ENCODE results near the gene ZMIZ1. TPM values are rescaled to one million over a fixed set of nuclear protein-coding genes. Genes with fewer than 3 reads are reported as not detected.

Gene ZMIZ1
- total and polyA plus RNA-seq, 2 experiments from 2014 or later: 9.2 to 30.9 TPM

DNA sequence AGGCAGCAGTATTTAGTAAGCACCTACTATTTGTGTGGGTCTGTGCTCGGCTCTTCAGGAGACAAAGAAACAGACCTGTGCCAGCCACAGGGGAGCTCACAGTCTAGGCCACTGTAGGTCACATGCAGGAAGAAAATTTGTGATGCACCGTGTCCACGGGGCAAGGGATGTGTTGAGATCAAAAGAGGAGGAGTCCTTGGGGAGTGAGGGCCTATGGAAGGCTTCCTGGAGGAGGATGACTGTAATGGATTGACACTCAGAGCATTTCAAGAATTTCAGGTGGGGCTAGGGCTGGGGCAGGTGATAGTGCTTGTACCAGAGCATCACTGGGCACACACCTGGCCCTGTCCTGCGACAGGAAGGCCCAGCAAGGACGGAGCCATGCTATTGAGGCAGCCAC lies 102.7 kb downstream of the ZMIZ1 start (continued):
- TF ChIP-seq, protein P1, sequence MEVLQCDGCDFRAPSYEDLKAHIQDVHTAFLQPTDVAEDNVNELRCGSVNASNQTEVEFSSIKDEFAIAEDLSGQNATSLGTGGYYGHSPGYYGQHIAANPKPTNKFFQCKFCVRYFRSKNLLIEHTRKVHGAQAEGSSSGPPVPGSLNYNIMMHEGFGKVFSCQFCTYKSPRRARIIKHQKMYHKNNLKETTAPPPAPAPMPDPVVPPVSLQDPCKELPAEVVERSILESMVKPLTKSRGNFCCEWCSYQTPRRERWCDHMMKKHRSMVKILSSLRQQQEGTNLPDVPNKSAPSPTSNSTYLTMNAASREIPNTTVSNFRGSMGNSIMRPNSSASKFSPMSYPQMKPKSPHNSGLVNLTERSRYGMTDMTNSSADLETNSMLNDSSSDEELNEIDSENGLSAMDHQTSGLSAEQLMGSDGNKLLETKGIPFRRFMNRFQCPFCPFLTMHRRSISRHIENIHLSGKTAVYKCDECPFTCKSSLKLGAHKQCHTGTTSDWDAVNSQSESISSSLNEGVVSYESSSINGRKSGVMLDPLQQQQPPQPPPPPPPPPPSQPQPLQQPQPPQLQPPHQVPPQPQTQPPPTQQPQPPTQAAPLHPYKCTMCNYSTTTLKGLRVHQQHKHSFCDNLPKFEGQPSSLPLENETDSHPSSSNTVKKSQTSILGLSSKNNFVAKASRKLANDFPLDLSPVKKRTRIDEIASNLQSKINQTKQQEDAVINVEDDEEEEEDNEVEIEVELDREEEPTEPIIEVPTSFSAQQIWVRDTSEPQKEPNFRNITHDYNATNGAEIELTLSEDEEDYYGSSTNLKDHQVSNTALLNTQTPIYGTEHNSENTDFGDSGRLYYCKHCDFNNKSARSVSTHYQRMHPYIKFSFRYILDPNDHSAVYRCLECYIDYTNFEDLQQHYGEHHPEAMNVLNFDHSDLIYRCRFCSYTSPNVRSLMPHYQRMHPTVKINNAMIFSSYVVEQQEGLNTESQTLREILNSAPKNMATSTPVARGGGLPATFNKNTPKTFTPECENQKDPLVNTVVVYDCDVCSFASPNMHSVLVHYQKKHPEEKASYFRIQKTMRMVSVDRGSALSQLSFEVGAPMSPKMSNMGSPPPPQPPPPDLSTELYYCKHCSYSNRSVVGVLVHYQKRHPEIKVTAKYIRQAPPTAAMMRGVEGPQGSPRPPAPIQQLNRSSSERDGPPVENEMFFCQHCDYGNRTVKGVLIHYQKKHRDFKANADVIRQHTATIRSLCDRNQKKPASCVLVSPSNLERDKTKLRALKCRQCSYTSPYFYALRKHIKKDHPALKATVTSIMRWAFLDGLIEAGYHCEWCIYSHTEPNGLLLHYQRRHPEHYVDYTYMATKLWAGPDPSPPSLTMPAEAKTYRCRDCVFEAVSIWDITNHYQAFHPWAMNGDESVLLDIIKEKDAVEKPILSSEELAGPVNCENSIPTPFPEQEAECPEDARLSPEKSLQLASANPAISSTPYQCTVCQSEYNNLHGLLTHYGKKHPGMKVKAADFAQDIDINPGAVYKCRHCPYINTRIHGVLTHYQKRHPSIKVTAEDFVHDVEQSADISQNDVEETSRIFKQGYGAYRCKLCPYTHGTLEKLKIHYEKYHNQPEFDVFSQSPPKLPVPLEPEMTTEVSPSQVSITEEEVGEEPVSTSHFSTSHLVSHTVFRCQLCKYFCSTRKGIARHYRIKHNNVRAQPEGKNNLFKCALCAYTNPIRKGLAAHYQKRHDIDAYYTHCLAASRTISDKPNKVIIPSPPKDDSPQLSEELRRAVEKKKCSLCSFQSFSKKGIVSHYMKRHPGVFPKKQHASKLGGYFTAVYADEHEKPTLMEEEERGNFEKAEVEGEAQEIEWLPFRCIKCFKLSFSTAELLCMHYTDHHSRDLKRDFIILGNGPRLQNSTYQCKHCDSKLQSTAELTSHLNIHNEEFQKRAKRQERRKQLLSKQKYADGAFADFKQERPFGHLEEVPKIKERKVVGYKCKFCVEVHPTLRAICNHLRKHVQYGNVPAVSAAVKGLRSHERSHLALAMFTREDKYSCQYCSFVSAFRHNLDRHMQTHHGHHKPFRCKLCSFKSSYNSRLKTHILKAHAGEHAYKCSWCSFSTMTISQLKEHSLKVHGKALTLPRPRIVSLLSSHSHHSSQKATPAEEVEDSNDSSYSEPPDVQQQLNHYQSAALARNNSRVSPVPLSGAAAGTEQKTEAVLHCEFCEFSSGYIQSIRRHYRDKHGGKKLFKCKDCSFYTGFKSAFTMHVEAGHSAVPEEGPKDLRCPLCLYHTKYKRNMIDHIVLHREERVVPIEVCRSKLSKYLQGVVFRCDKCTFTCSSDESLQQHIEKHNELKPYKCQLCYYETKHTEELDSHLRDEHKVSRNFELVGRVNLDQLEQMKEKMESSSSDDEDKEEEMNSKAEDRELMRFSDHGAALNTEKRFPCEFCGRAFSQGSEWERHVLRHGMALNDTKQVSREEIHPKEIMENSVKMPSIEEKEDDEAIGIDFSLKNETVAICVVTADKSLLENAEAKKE (CRISPR knock-in tag; IDR thresholded peaks at IDR 0.05): no peak
- no peak for TF ChIP-seq EZH2phosphoT487 (IDR thresholded peaks at IDR 0.05; ENCODE audit: unreplicated experiment)

GRCh38 chr10:79172881-79173280 lies 104.1 kb downstream of the ZMIZ1 start:
- Histone ChIP-seq H2AFZ (no peak overlapping the region), H3K27ac (ENCODE audit: low read depth) (no peak overlapping the region), H3K4me2 (no peak overlapping the region), H3K79me2 (replicated peaks; ENCODE audit: insufficient read depth) (no peaks in the 10 kb centered on the region), H3K4me3 (no peak overlapping the region), H3K36me3 (ENCODE audit: insufficient read depth) (no peaks in the 10 kb centered on the region), H3K27me3 (ENCODE audit: insufficient read depth) (no peaks in the 10 kb centered on the region), H4K20me1 (replicated peaks; ENCODE audit: insufficient read depth) (0 out of 2 replicates have a peak, but pooled peaks cover 3% of the 10 kb centered on the region), H3F3A (replicated peaks; ENCODE audit: low read depth) (no peaks in the 10 kb centered on the region), H3K9me2 (ENCODE audit: insufficient read depth) (no peaks in the 10 kb centered on the region), H3K4me1 (ENCODE audit: insufficient read depth) (peaks cover under 1% of the 10 kb centered on the region; the same call in 1 of the 2 replicates)
- Mint-ChIP-seq H3K4me1 (peaks cover 23% of the 10 kb centered on the region), H3K9me3 (no peaks in the 10 kb centered on the region), H3K36me3 (ENCODE audit: low read depth) (no peaks in the 10 kb centered on the region; the same call in 2 of the 3 replicates), H3K4me3 (no peak overlapping the region), H3K27me3 (ENCODE audit: insufficient read depth, low read depth, poor library complexity) (peaks cover 2% of the 10 kb centered on the region), H3K27ac (no peak overlapping the region)
- no peak for ATAC-seq
- DNase-seq (ENCODE audit: low spot score): no peak
- TF ChIP-seq STAT1 (IDR thresholded peaks at IDR 0.05; ENCODE audit: unreplicated experiment): no peak
- TF ChIP-seq CREB1 (CRISPR knock-in tag; IDR thresholded peaks at IDR 0.05; ENCODE audit: low read depth): no peak
- TF ChIP-seq CTCF (conservative IDR thresholded peaks at IDR 0.05; ENCODE audit: low read depth in 2 of 2): no peak
- TF ChIP-seq POLR2AphosphoS5 (IDR thresholded peaks at IDR 0.05; ENCODE audit: low read depth): no peak
- TF ChIP-seq, protein P1 (CRISPR knock-in tag; IDR thresholded peaks at IDR 0.05): no peak

All from GM23338 (cell line).